Right lobe of liver (tissue), 6 donors: ENCODE results near the gene SEPSECS. TPM values are rescaled to one million over a fixed set of nuclear protein-coding genes. Genes with fewer than 3 reads are reported as not detected.

Experiments used
- ATAC-seq, 4 donors: fragments of 200-7000 bp; cut with Tn5 transposase; one replicate each; pipeline ENCODE4 v1.9.1; 2020; ENCODE audit warnings: mild to moderate bottlenecking in 4 of 4, moderate library complexity in 4 of 4
- DNase-seq, 3 donors: peaks; one replicate each; pipeline ENCODE4 v3.0.0-alpha.2; 2020
- H3K27ac ChIP-seq, 3 donors: fragments of 200-600 bp; one replicate each; pipeline ENCODE4 v1.8.0; 2022
- H3K27me3 ChIP-seq, 2 donors: fragments of 200-600 bp; one replicate each; pipeline ENCODE4 v1.8.0; 2022
- H3K36me3 ChIP-seq, 4 donors: fragments of 200-600 bp; sonication (generic) in 1 of 4; one replicate each; pipeline versions ENCODE4 v1.5.1 to v1.8.0; 2017 to 2022; ENCODE audit warnings: control low read depth in 1 of 4
- H3K4me1 ChIP-seq, 4 donors: fragments of 200-600 bp; sonication (generic) in 1 of 4; one replicate each; pipeline versions ENCODE4 v1.5.1 to v1.8.0; 2017 to 2022; ENCODE audit warnings: control low read depth in 1 of 4
- H3K4me3 ChIP-seq, 3 donors: fragments of 200-600 bp; one replicate each; pipeline ENCODE4 v1.8.0; 2022
- H3K9me3 ChIP-seq, 4 donors: fragments of 200-600 bp; sonication (generic) in 1 of 4; one replicate each; pipeline versions ENCODE4 v1.5.1 to v1.8.0; 2017 to 2022; ENCODE audit warnings: control low read depth in 1 of 4
- CTCF ChIP-seq, 4 donors: fragments of 200-600 bp in 3 of 4; fragments of 450-650 bp in 1 of 4; IDR thresholded peaks; one replicate each; pipeline versions ENCODE4 v1.5.1 to v1.8.0; 2016 to 2022; ENCODE audit warnings: antibody characterized with exemption in 4 of 4, mild to moderate bottlenecking in 2 of 4
- POLR2A ChIP-seq: fragments of 450-650 bp; IDR thresholded peaks from one replicate; pipeline ENCODE4 v1.6.1; 2017; ENCODE audit warnings: antibody characterized with exemption, mild to moderate bottlenecking
- WGBS: methylation state at CpG from one replicate; pipeline ENCODE4 v1.1.6; 2018; ENCODE audit warnings: low coverage, low lambda C conversion rate; ENCODE audit not compliant: insufficient coverage; ENCODE audit errors: missing lambda C conversion rate; 5-methylcytosine and 5-hydroxymethylcytosine counted together
- intact Hi-C, 2 donors: fragments of 100-400 bp; cut with DNase I; formaldehyde crosslinking; loops; one replicate each; pipeline versions ENCODE4 v1.11.2 to v1.14.1; 2022
- total RNA-seq, 6 experiments: library from RNA; depleted of rRNA in 2 of 6; stranded (reverse); fragments of >200 nt in 2 of 6; fragmentation: NEBNext Ultra II Directional in 3 of 6; extraction: Animal tissue kit (Norgen Biotek cat#: 25700) in 3 of 6; gene quantifications; one replicate each; pipeline versions ENCODE4 v1.1.0 to v1.2.4, GENCODE V29; 2016 to 2023
- donor health status: DM: no; HTN: yes; CAD: no.
- donor health status: DM: no; HTN: no; CAD: no.
- donor health status: DM: no; HTN: no; CAD: no.
- donor health status: DM: no; HTN: yes; CAD: no.
- donor health status: DM: no; HTN: yes; CAD: no.

The SEPSECS gene
- total RNA-seq, 6 experiments from 2014 or later = 17.0 to 26.6 (median 22.7) TPM

- 74% methylated on average over 10 of the region's 11 CpGs for WGBS
- TF ChIP-seq POLR2A (no peak), CTCF (IDR thresholded peaks at IDR 0.05) (no peak)
- H3K4me3 ChIP-seq = no peak overlapping the region
- DNase-seq (no peak), ATAC-seq (no peak)
- no peaks in the 10 kb centered on the region for H3K36me3 ChIP-seq
- intact Hi-C loops = no loop called here
- H3K27ac ChIP-seq = no peak overlapping the region
- H3K9me3 ChIP-seq = no peaks in the 10 kb centered on the region
- H3K27me3 ChIP-seq = no peaks in the 10 kb centered on the region
- no peaks in the 10 kb centered on the region for H3K4me1 ChIP-seq
These were observed 47.8 kb downstream of the SEPSECS start for GRCh38 chr4:25112366-25112994.

GRCh38 chr4:25111648-25112196 lies 48.5 kb downstream of the SEPSECS start:
- Histone ChIP-seq H3K4me1 (no peaks in the 10 kb centered on the region), H3K36me3 (no peaks in the 10 kb centered on the region), H3K4me3 (no peak overlapping the region), H3K9me3 (no peaks in the 10 kb centered on the region), H3K27ac (no peak overlapping the region), H3K27me3 (no peaks in the 10 kb centered on the region)
- DNase-seq (no peak), ATAC-seq (no peak)
- 72% methylated on average over 11 of the region's 11 CpGs for WGBS
- TF ChIP-seq POLR2A (no peak), CTCF (IDR thresholded peaks at IDR 0.05) (no peak)
- intact Hi-C loops = no loop called here

- Histone ChIP-seq H3K4me1 (no peaks in the 10 kb centered on the region), H3K27ac (no peak overlapping the region), H3K27me3 (no peaks in the 10 kb centered on the region), H3K36me3 (no peaks in the 10 kb centered on the region), H3K9me3 (no peaks in the 10 kb centered on the region), H3K4me3 (no peak overlapping the region)
- 86% methylated on average over 4 of the region's 8 CpGs for WGBS
- no peak for ATAC-seq
- no peak for DNase-seq
- TF ChIP-seq POLR2A (no peak), CTCF (IDR thresholded peaks at IDR 0.05) (no peak)
- intact Hi-C loops = no loop called here
These were observed 49.5 kb downstream of the SEPSECS start for GRCh38 chr4:25110527-25111329.

- 92% methylated on average over 4 of the region's 4 CpGs for WGBS
These were observed 50.7 kb downstream of the SEPSECS start for GRCh38 chr4:25109511-25109910.

More at GRCh38 chr4:25109511-25109910, 50.7 kb downstream of the SEPSECS start:
- Histone ChIP-seq H3K4me3 (no peak overlapping the region), H3K36me3 (no peaks in the 10 kb centered on the region), H3K9me3 (no peaks in the 10 kb centered on the region), H3K27me3 (no peaks in the 10 kb centered on the region), H3K4me1 (no peaks in the 10 kb centered on the region), H3K27ac (no peak overlapping the region)
- DNase-seq (no peak), ATAC-seq (no peak)
- intact Hi-C loops = no loop called here
- TF ChIP-seq POLR2A = no peak
- TF ChIP-seq CTCF (IDR thresholded peaks at IDR 0.05) = no peak
